ENCODE results near the gene PTH2R. TPM values are rescaled to one million over a fixed set of nuclear protein-coding genes. Genes with fewer than 3 reads are reported as not detected.
"Not testable (repeated sequence)": the region's sequence is repeated elsewhere in the genome, so short reads cannot be mapped to it uniquely, and the experiment has no call there.

The PTH2R gene
- polyA plus RNA-seq, 4 donors: 0.04 TPM; not detected in 3

DNA sequence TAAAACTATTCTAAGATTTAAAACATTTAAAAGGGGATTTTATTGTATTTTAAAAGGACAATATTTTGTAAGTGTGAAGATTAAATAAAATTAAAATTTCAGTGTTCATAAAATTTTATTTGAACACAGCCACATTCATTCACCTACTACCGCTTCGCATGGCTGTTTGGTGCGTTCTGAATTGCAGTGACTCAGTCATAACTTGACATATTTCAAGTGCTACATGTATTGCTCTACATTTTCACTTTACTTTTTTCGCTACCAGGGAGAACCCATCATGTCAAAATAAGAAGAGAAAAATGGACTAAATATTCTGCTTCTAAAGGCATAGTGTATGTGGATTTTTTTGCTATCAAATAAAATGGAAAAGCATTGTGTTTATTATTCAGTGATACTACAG lies 8.7 kb downstream of the PTH2R start:
- Histone ChIP-seq H3K27me3 (ENCODE audit: control insufficient read depth in 3 of 3, insufficient read depth in 3 of 3, low read length in 3 of 3) (no peaks in the 10 kb centered on the region), H3K36me3 (ENCODE audit: control insufficient read depth in 3 of 3, insufficient read depth in 2 of 3, low read depth in 1 of 3, low read length in 3 of 3) (no peaks in the 10 kb centered on the region), H3K9me3 (ENCODE audit: control insufficient read depth in 2 of 2, insufficient read depth in 1 of 2, low read depth in 1 of 2, low read length in 1 of 2) (no peaks in the 10 kb centered on the region), H3K4me3 (ENCODE audit: low read depth in 1 of 3, low read length in 3 of 3) (no peak overlapping the region), H3K4me1 (ENCODE audit: control insufficient read depth in 3 of 3, insufficient read depth in 2 of 3, low read depth in 1 of 3, low read length in 2 of 3) (no peaks in the 10 kb centered on the region), H3K27ac (ENCODE audit: low read depth in 1 of 3, low read length in 2 of 3) (no peak overlapping the region)
- WGBS, 3 donors: 68 to 78% (median 69%) methylated on average over 4 of the region's 4 CpGs
- DNase-seq (no peak), FAIRE-seq (no peak)

DNA sequence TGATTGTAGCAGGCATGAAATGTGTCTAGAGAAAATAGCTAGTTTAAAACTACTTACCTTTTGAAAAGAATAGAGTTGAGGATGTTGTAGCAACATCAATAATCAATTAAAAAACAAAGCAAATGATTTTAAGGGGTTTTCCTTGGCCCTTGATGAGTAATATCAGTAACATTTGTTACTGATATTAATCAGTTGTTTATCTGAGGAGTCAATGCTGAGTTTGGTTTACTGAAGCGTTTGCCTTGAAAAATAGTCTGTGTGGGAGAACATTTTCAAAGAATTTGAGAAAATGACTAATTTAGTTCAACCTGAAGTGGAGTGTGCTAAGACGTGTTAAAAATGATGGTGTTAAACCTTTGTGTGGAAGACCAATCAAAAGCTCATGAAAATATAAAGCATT lies 9.3 kb downstream of the PTH2R start:
- no peaks in the 10 kb centered on the region for H3K27me3 ChIP-seq (ENCODE audit: control insufficient read depth in 3 of 3, insufficient read depth in 3 of 3, low read length in 3 of 3)
- no peaks in the 10 kb centered on the region for H3K4me1 ChIP-seq (ENCODE audit: control insufficient read depth in 3 of 3, insufficient read depth in 2 of 3, low read depth in 1 of 3, low read length in 2 of 3)
- no peak for DNase-seq
- no peak overlapping the region for H3K4me3 ChIP-seq (ENCODE audit: low read depth in 1 of 3, low read length in 3 of 3)
- H3K9me3 ChIP-seq (ENCODE audit: control insufficient read depth in 2 of 2, insufficient read depth in 1 of 2, low read depth in 1 of 2, low read length in 1 of 2): no peaks in the 10 kb centered on the region
- WGBS, 3 donors: 50 to 65% (median 54%) methylated on average over 2 of the region's 2 CpGs
- H3K36me3 ChIP-seq (ENCODE audit: control insufficient read depth in 3 of 3, insufficient read depth in 2 of 3, low read depth in 1 of 3, low read length in 3 of 3): no peaks in the 10 kb centered on the region
- no peak for FAIRE-seq
- H3K27ac ChIP-seq (ENCODE audit: low read depth in 1 of 3, low read length in 2 of 3): no peak overlapping the region

DNA sequence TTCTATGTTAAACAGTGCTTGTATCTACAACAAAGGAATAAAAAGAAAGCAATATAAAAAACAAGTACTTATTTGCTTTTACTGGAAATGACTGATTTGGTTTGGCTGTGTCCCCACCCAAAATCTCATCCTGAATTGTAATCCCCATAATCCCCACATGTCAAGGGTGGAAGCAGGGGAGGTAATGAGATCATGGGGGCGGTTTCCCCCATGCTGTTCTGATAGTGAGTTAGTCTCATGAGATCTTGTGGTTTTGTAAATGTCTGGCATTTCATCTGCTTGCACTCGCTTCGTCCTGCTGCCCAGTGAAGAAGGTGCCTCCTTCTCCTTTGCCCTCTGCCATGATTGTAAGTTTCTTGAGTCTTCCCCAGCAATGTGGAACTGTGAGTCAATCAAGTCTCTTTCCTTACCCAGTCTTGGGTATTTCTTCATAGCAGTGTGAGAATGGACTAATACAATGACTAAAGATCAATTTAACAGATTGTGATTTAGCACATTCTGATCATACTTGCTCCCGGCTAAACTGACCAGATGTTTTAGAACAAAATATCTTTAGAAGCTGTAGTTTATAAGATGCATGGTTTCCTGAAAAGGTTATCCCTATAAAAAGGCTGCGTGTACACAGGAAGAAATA lies 19.9 kb downstream of the PTH2R start:
- Histone ChIP-seq H3K9me3 (ENCODE audit: control insufficient read depth in 2 of 2, insufficient read depth in 1 of 2, low read depth in 1 of 2, low read length in 1 of 2) (peaks cover 0 to 2% of the 10 kb centered on the region in 2 donors), H3K4me3 (ENCODE audit: low read depth in 1 of 3, low read length in 3 of 3) (no peak overlapping the region), H3K36me3 (ENCODE audit: control insufficient read depth in 3 of 3, insufficient read depth in 2 of 3, low read depth in 1 of 3, low read length in 3 of 3) (no peaks in the 10 kb centered on the region), H3K27ac (ENCODE audit: low read depth in 1 of 3, low read length in 2 of 3) (no peak overlapping the region), H3K27me3 (ENCODE audit: control insufficient read depth in 3 of 3, insufficient read depth in 3 of 3, low read length in 3 of 3) (no peaks in the 10 kb centered on the region), H3K4me1 (ENCODE audit: control insufficient read depth in 3 of 3, insufficient read depth in 2 of 3, low read depth in 1 of 3, low read length in 2 of 3) (no peaks in the 10 kb centered on the region)
- no peak for DNase-seq
- WGBS, 3 donors: 79 to 86% (median 85%) methylated on average over 5 of the region's 5 CpGs
- FAIRE-seq: no peak

DNA sequence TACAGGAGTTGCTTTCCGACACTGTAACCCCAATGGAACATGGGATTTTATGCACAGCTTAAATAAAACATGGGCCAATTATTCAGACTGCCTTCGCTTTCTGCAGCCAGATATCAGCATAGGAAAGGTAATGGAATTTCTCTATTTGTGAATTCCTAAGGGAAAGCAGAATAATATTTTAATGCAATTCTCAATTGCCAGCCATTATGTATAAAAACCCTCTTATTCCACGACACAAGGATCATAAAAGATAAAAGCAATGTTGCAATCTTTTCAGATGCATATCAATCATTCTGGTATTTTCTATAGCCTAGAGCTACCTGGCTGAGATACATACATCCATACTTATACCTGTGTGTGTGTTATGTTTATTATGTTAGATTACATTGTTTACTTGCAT lies 31.2 kb downstream of the PTH2R start:
- Histone ChIP-seq H3K9me3 (ENCODE audit: control insufficient read depth in 2 of 2, insufficient read depth in 1 of 2, low read depth in 1 of 2, low read length in 1 of 2) (peaks cover 0 to 2% of the 10 kb centered on the region in 2 donors), H3K4me1 (ENCODE audit: control insufficient read depth in 3 of 3, insufficient read depth in 2 of 3, low read depth in 1 of 3, low read length in 2 of 3) (no peaks in the 10 kb centered on the region), H3K27me3 (ENCODE audit: control insufficient read depth in 3 of 3, insufficient read depth in 3 of 3, low read length in 3 of 3) (no peaks in the 10 kb centered on the region), H3K27ac (ENCODE audit: low read depth in 1 of 3, low read length in 2 of 3) (no peak overlapping the region), H3K36me3 (ENCODE audit: control insufficient read depth in 3 of 3, insufficient read depth in 2 of 3, low read depth in 1 of 3, low read length in 3 of 3) (no peaks in the 10 kb centered on the region), H3K4me3 (ENCODE audit: low read depth in 1 of 3, low read length in 3 of 3) (no peak overlapping the region)
- DNase-seq (no peak), FAIRE-seq (no peak)
- 41 to 68% (median 57%) methylated on average over 3 of the region's 3 CpGs for WGBS, 3 donors

DNA sequence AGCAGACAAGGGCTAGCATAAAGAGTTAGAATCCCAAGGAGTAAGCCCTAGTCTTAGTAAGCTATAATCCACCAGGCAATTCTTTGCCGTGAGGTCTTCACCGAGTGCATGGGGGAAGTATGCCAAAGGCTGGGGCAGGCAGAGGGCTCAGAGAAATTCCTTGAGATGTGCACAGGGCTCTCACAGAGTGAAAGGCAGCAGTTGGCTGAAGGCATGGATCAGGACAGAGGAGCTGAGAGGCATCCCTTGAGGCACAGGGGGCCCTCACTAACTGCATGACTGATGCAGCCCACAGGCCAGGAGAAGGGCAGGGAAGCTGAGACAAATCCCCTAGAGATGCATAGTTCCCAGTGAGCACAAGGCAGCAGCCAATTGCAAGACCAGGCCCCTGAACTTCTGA lies 34.1 kb downstream of the PTH2R start:
- 80 to 91% (median 89%) methylated on average over 2 of the region's 2 CpGs for WGBS, 3 donors

DNA sequence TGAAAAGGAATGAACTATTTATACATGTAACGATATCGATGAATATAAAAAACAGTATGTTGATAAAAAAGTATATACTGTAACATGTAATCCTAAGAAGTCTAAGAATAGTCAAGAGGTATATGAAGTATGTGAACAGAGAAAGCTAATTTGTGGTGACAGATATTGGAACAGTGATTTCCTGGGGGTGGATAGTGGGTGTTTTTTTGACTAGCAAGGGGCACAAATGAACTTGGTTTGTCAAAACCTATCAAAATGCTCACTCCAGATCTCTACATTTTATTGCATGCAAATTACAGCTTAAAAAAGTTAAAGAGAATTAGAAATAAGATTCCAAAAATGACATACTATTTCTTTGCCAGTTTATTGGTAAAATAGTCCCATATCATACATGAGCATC lies 35.4 kb downstream of the PTH2R start:
- Histone ChIP-seq H3K27ac (ENCODE audit: low read depth in 1 of 3, low read length in 2 of 3) (no peak overlapping the region), H3K27me3 (ENCODE audit: control insufficient read depth in 3 of 3, insufficient read depth in 3 of 3, low read length in 3 of 3) (no peaks in the 10 kb centered on the region), H3K4me3 (ENCODE audit: low read depth in 1 of 3, low read length in 3 of 3) (no peak overlapping the region), H3K9me3 (ENCODE audit: control insufficient read depth in 2 of 2, insufficient read depth in 1 of 2, low read depth in 1 of 2, low read length in 1 of 2) (no peaks in the 10 kb centered on the region), H3K4me1 (ENCODE audit: control insufficient read depth in 3 of 3, insufficient read depth in 2 of 3, low read depth in 1 of 3, low read length in 2 of 3) (no peaks in the 10 kb centered on the region), H3K36me3 (ENCODE audit: control insufficient read depth in 3 of 3, insufficient read depth in 2 of 3, low read depth in 1 of 3, low read length in 3 of 3) (no peaks in the 10 kb centered on the region)
- FAIRE-seq (no peak), DNase-seq (no peak)
- 90 to 96% (median 93%) methylated on average over 2 of the region's 2 CpGs for WGBS, 3 donors

More for the DNA sequence above, 34.1 kb downstream of the PTH2R start:
- Histone ChIP-seq H3K4me1 (ENCODE audit: control insufficient read depth in 3 of 3, insufficient read depth in 2 of 3, low read depth in 1 of 3, low read length in 2 of 3) (no peaks in the 10 kb centered on the region), H3K27ac (ENCODE audit: low read depth in 1 of 3, low read length in 2 of 3) (no peak overlapping the region), H3K4me3 (ENCODE audit: low read depth in 1 of 3, low read length in 3 of 3) (no peak overlapping the region), H3K27me3 (ENCODE audit: control insufficient read depth in 3 of 3, insufficient read depth in 3 of 3, low read length in 3 of 3) (no peaks in the 10 kb centered on the region), H3K36me3 (ENCODE audit: control insufficient read depth in 3 of 3, insufficient read depth in 2 of 3, low read depth in 1 of 3, low read length in 3 of 3) (no peaks in the 10 kb centered on the region), H3K9me3 (ENCODE audit: control insufficient read depth in 2 of 2, insufficient read depth in 1 of 2, low read depth in 1 of 2, low read length in 1 of 2) (peaks cover 0 to 2% of the 10 kb centered on the region in 2 donors)
- FAIRE-seq: no peak
- DNase-seq: no peak

DNA sequence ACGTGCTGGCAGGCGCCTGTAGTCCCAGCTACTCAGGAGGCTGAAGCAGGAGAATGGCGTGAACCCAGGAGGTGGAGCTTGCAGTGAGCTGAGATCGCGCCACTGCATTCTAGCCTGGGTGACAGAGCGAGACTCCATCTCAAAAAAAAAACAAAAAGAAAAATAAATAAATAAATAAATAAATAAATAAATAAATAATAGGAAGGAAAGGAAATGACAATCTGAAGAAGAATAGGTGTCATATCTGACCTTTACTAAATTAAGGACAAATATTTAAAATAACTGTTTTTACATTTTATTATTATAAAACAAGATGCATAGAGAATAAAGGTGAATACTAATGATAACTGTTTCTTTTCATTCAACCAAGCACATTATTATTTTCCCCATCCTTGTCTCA lies 40.9 kb downstream of the PTH2R start:
- not testable (repeated sequence) for DNase-seq; H3K9me3 ChIP-seq (ENCODE audit: control insufficient read depth in 2 of 2, insufficient read depth in 1 of 2, low read depth in 1 of 2, low read length in 1 of 2); H3K36me3 ChIP-seq (ENCODE audit: control insufficient read depth in 3 of 3, insufficient read depth in 2 of 3, low read depth in 1 of 3, low read length in 3 of 3); FAIRE-seq; H3K27me3 ChIP-seq (ENCODE audit: control insufficient read depth in 3 of 3, insufficient read depth in 3 of 3, low read length in 3 of 3); H3K4me1 ChIP-seq (ENCODE audit: control insufficient read depth in 3 of 3, insufficient read depth in 2 of 3, low read depth in 1 of 3, low read length in 2 of 3); H3K4me3 ChIP-seq (ENCODE audit: low read depth in 1 of 3, low read length in 3 of 3); H3K27ac ChIP-seq (ENCODE audit: low read depth in 1 of 3, low read length in 2 of 3)
- WGBS, 3 donors: 91 to 93% (median 92%) methylated on average over 5 to 6 of the region's 6 CpGs

DNA sequence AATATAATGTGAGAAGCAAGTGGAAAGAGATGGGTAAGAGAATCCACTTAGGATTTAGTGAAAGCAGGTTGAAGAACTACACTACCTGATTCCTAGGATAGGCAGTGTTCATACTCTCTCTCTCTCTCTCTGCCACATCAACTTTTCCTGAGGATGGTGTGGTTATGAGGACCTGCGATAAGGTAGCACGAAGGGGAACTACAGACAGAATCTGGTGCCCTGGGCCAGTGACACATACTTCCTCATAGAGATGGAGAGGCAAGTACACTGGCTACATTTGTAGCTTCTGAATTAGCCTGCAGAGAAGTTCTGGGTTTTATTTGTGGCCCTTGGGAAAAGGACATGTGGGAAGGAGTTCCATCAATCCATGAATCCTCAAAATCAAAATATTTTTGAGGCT lies 44.5 kb downstream of the PTH2R start:
- no peak overlapping the region for H3K4me3 ChIP-seq (ENCODE audit: low read depth in 1 of 3, low read length in 3 of 3)
- no peaks in the 10 kb centered on the region for H3K4me1 ChIP-seq (ENCODE audit: control insufficient read depth in 3 of 3, insufficient read depth in 2 of 3, low read depth in 1 of 3, low read length in 2 of 3)
- no peaks in the 10 kb centered on the region for H3K27me3 ChIP-seq (ENCODE audit: control insufficient read depth in 3 of 3, insufficient read depth in 3 of 3, low read length in 3 of 3)
- H3K27ac ChIP-seq (ENCODE audit: low read depth in 1 of 3, low read length in 2 of 3): no peak overlapping the region
- H3K36me3 ChIP-seq (ENCODE audit: control insufficient read depth in 3 of 3, insufficient read depth in 2 of 3, low read depth in 1 of 3, low read length in 3 of 3): no peaks in the 10 kb centered on the region
- FAIRE-seq (no peak), DNase-seq (no peak)
- H3K9me3 ChIP-seq (ENCODE audit: control insufficient read depth in 2 of 2, insufficient read depth in 1 of 2, low read depth in 1 of 2, low read length in 1 of 2): no peaks in the 10 kb centered on the region
- WGBS, 3 donors: 37 to 81% (median 74%) methylated on average over 2 of the region's 2 CpGs

DNA sequence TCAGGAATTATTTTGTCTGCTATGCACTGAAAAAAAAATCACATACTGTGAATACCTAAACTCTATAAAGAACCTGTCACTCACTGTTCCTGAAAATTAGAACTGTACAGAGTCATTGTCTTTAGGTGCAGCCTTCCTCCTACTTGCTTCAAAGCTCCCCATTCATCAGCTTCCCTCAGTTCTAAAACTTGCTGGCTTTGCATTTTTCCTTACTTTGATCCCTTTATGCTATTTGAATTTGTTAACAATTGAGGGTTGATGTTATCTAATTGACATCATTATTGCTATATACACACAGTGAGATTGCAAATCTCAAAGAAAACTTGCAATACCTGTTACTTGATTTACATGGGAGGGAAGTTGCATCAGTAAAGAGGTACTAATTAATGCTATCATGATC lies 48.3 kb downstream of the PTH2R start:
- H3K4me1 ChIP-seq (ENCODE audit: control insufficient read depth in 3 of 3, insufficient read depth in 2 of 3, low read depth in 1 of 3, low read length in 2 of 3): no peaks in the 10 kb centered on the region
- no peaks in the 10 kb centered on the region for H3K9me3 ChIP-seq (ENCODE audit: control insufficient read depth in 2 of 2, insufficient read depth in 1 of 2, low read depth in 1 of 2, low read length in 1 of 2)
- H3K4me3 ChIP-seq (ENCODE audit: low read depth in 1 of 3, low read length in 3 of 3): no peak overlapping the region
- no peaks in the 10 kb centered on the region for H3K27me3 ChIP-seq (ENCODE audit: control insufficient read depth in 3 of 3, insufficient read depth in 3 of 3, low read length in 3 of 3)
- FAIRE-seq: no peak
- no peak overlapping the region for H3K27ac ChIP-seq (ENCODE audit: low read depth in 1 of 3, low read length in 2 of 3)
- DNase-seq: no peak
- no peaks in the 10 kb centered on the region for H3K36me3 ChIP-seq (ENCODE audit: control insufficient read depth in 3 of 3, insufficient read depth in 2 of 3, low read depth in 1 of 3, low read length in 3 of 3)

All from small intestine (tissue), 7 donors.